Gastroesophageal sphincter (tissue), 4 donors: Measurements from ENCODE around the gene ODAD4. TPM values are rescaled to one million over a fixed set of nuclear protein-coding genes. Genes with fewer than 3 reads are reported as not detected.

Source experiments
- ATAC-seq: fragments of 150-250 bp; one replicate; pipeline ENCODE4 v1.9.1; 2016; ENCODE audit warnings: mild to moderate bottlenecking, moderate library complexity
- H3K27ac ChIP-seq, 4 donors: fragments of 200-600 bp; sonication (generic) in 3 of 4; 1 replicate in 3 of 4; 2 replicates in 1 of 4; pipeline ENCODE4 v1.5.1; 2016 to 2019
- H3K27me3 ChIP-seq: fragments of 200-600 bp; sonication (generic); one replicate; pipeline ENCODE4 v1.5.1; 2019
- H3K36me3 ChIP-seq, 2 donors: fragments of 200-600 bp; sonication (generic); one replicate each; pipeline ENCODE4 v1.5.1; 2019; ENCODE audit warnings: control low read depth in 1 of 2
- H3K4me1 ChIP-seq, 3 donors: fragments of 200-600 bp; sonication (generic); 1 replicate in 2 of 3; 2 replicates in 1 of 3; pipeline ENCODE4 v1.5.1; 2016 to 2019; ENCODE audit warnings: control low read depth in 2 of 3
- H3K4me3 ChIP-seq, 2 donors: fragments of 200-600 bp; sonication (generic); one replicate each; pipeline ENCODE4 v1.5.1; 2019; ENCODE audit warnings: mild to moderate bottlenecking in 1 of 2, moderate library complexity in 1 of 2
- H3K9me3 ChIP-seq, 3 donors: fragments of 200-600 bp; sonication (generic); one replicate each; pipeline ENCODE4 v1.5.1; 2017 to 2019; ENCODE audit warnings: control low read depth in 2 of 3
- CTCF ChIP-seq, 4 experiments: fragments of 200-600 bp in 2 of 4; fragments of 450-650 bp in 2 of 4; sonication (generic) in 1 of 4; IDR thresholded peaks; one replicate each; pipeline ENCODE4 v1.5.1; 2017 to 2019; ENCODE audit warnings: antibody characterized with exemption in 4 of 4, mild to moderate bottlenecking in 2 of 4, moderate library complexity in 2 of 4
- EP300 ChIP-seq: sonication (generic); formaldehyde crosslinking; IDR thresholded peaks from one replicate; pipeline ENCODE4 v1.6.1; 2017; ENCODE audit warnings: antibody characterized with exemption, mild to moderate bottlenecking
- POLR2A ChIP-seq, 2 donors: fragments of 450-650 bp; IDR thresholded peaks; one replicate each; pipeline ENCODE4 v1.6.1; 2017; ENCODE audit warnings: antibody characterized with exemption in 2 of 2, mild to moderate bottlenecking in 2 of 2, moderate library complexity in 1 of 2
- POLR2AphosphoS5 ChIP-seq: sonication (generic); formaldehyde crosslinking; IDR thresholded peaks from one replicate; pipeline ENCODE4 v1.6.1; 2017; ENCODE audit warnings: antibody characterized with exemption
- WGBS, 2 donors: methylation state at CpG; one replicate each; pipeline ENCODE4 v1.1.5; 2018; ENCODE audit warnings: low coverage in 1 of 2; 5-methylcytosine and 5-hydroxymethylcytosine counted together
- total RNA-seq, 4 donors: library from RNA; depleted of rRNA; stranded (reverse); fragments of >200 nt; gene quantifications; one replicate each; pipeline ENCODE4 v1.1.0, GENCODE V29; 2016

The ODAD4 gene
- total RNA-seq, 4 donors from 2014 or later, result 0.19 to 2.2 (median 0.60) TPM

GRCh38 chr17:41977991-41978390, 47.6 kb downstream of the ODAD4 start:
- 83 to 94% methylated on average over 3 to 4 of the region's 4 CpGs for WGBS, 2 donors
- ATAC-seq, result no peak
- Histone ChIP-seq H3K36me3 (peaks cover 0 to 98% of the 10 kb centered on the region in 2 donors), H3K4me3 (no peak overlapping the region), H3K9me3 (no peaks in the 10 kb centered on the region), H3K27me3 (no peaks in the 10 kb centered on the region), H3K4me1 (peaks cover 0 to 41% (median 14%) of the 10 kb centered on the region in 3 donors), H3K27ac (peak overlapping the region in 1 of 4 donors; percentile 19)
- TF ChIP-seq POLR2A (IDR thresholded peaks at IDR 0.05) (no peak), POLR2AphosphoS5 (no peak), EP300 (no peak), CTCF (IDR thresholded peaks at IDR 0.05) (no peak)

DNA sequence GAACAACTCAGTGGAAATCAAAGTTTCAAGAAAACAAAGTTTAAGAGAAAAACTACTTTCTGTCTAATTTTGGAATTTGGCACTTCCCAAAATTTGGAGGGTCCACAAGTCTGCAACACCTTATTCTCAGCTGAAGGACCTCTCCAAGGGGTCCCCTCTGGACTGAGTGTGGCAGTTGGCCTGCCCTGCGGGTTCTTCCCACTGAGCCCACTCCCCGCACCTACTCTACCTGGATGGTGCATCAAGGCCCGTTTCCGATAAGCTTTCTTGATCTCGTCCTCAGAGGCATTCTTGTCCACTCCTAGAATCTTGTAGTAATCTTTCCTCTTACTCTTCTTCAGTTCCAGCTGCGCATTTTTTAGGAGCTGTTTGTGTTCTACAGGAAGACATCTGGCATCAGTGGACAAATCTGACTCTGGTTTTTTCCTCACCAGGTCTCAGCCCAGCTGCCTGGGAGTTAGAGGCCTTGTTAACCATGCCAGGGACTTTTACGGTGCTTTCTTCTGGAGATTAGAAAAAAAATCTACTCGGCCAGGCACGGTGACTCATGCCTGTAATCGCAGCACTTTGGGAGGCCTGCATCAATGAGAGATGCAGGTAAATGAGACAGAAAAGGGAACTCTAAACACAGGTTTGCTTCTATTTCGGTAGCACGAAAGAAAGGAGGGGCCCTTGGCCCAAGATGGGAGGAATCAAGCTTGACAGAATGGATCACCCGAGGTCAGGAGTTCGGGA, 51.8 kb downstream of the ODAD4 start:
- H3K4me1 ChIP-seq, result peaks cover 0 to under 1% (median 0%) of the 10 kb centered on the region in 3 donors
- H3K27ac ChIP-seq, result peak overlapping the region in 1 of 4 donors; percentile 17
- peaks cover 0 to 98% of the 10 kb centered on the region in 2 donors for H3K36me3 ChIP-seq
- TF ChIP-seq EP300, result no peak
- TF ChIP-seq CTCF (IDR thresholded peaks at IDR 0.05), result no peak
- no peak for TF ChIP-seq POLR2AphosphoS5
- no peak for TF ChIP-seq POLR2A (IDR thresholded peaks at IDR 0.05)
- no peak overlapping the region for H3K4me3 ChIP-seq
- H3K9me3 ChIP-seq, result no peaks in the 10 kb centered on the region
- no peak for ATAC-seq
- H3K27me3 ChIP-seq, result no peaks in the 10 kb centered on the region
- WGBS, 2 donors, result 55 to 87% methylated on average over 6 to 13 of the region's 14 CpGs

GRCh38 chr17:41984454-41984853, 54.0 kb downstream of the ODAD4 start:
- Histone ChIP-seq H3K9me3 (no peaks in the 10 kb centered on the region), H3K36me3 (peaks cover 0 to 99% of the 10 kb centered on the region in 2 donors), H3K4me3 (no peak overlapping the region), H3K27me3 (no peaks in the 10 kb centered on the region), H3K27ac (no peak overlapping the region), H3K4me1 (no peaks in the 10 kb centered on the region)
- WGBS, 2 donors, result 78% methylated on average over 1 of the region's 8 CpGs; no CpG with 5 or more reads in 1 of the 2 donors
- TF ChIP-seq CTCF (IDR thresholded peaks at IDR 0.05), result no peak
- TF ChIP-seq EP300, result no peak
- TF ChIP-seq POLR2AphosphoS5, result no peak
- no peak for TF ChIP-seq POLR2A (IDR thresholded peaks at IDR 0.05)
- ATAC-seq, result no peak

DNA sequence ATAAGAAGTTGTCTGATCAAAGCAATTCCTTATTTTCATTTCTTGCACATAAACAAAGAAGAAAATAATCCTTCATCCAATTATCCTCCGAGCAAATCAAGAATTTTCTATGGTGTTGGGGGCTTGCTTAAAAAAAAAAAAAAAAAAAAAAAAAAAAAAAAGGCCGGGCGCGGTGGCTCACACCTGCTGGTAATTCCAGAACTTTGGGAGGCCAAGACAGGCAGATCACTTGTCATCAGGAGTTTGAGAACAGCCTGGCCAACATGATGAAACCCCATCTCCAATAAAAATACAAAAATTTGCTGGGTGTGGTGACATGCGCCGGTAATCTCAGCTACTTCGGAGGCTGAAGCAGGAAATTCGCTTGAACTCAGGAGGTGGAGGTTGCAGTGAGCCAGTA, 55.5 kb downstream of the ODAD4 start:
- WGBS, 2 donors, result 88 to 92% methylated on average over 4 to 5 of the region's 8 CpGs
- no peak overlapping the region for H3K27ac ChIP-seq
- no peak overlapping the region for H3K4me3 ChIP-seq
- TF ChIP-seq POLR2A (IDR thresholded peaks at IDR 0.05) (no peak), CTCF (IDR thresholded peaks at IDR 0.05) (no peak)
- no peaks in the 10 kb centered on the region for H3K9me3 ChIP-seq
- ATAC-seq, result no peak
- H3K4me1 ChIP-seq, result no peaks in the 10 kb centered on the region
- peaks cover 0 to 100% of the 10 kb centered on the region in 2 donors for H3K36me3 ChIP-seq
- H3K27me3 ChIP-seq, result no peaks in the 10 kb centered on the region

DNA sequence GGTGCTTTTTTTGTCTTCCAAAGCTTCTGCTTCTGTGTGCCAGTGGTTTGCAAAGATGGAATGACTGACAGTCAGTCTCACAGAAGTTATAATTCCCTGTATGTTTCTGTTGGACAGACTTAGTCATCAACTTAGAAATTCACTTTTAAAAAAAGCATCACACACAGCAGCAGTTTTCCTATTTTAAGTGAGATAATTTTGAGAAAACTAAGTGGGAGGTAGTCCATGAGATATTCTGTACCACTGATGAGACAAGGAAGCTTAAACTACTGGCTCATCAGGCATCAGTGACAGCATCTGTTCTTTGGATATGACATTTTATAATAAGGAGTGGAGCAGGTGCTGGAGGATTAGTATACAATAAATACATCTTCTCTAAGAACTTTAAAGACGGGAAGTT, 56.2 kb downstream of the ODAD4 start:
- TF ChIP-seq CTCF (IDR thresholded peaks at IDR 0.05) (no peak), POLR2AphosphoS5 (no peak), POLR2A (IDR thresholded peaks at IDR 0.05) (no peak), EP300 (no peak)
- H3K36me3 ChIP-seq, result peaks cover 0 to 100% of the 10 kb centered on the region in 2 donors
- H3K27me3 ChIP-seq, result no peaks in the 10 kb centered on the region
- H3K27ac ChIP-seq, result no peak overlapping the region
- H3K9me3 ChIP-seq, result no peaks in the 10 kb centered on the region
- no peak for ATAC-seq
- no peak overlapping the region for H3K4me3 ChIP-seq
- 60 to 80% methylated on average over 1 of the region's 1 CpG for WGBS, 2 donors
- no peaks in the 10 kb centered on the region for H3K4me1 ChIP-seq
